Suppressor macrophage treated with lipopolysaccharide for 4 hours (primary cell): ENCODE data around the gene RNF215.
"Not testable (repeated sequence)": the region's sequence is repeated elsewhere in the genome, so short reads cannot be mapped to it uniquely, and the experiment has no call there.

Experiments used
- DNase-seq: peaks from one replicate; pipeline ENCODE4 v3.0.0-alpha.2; 2020

RNF215 gene

DNA sequence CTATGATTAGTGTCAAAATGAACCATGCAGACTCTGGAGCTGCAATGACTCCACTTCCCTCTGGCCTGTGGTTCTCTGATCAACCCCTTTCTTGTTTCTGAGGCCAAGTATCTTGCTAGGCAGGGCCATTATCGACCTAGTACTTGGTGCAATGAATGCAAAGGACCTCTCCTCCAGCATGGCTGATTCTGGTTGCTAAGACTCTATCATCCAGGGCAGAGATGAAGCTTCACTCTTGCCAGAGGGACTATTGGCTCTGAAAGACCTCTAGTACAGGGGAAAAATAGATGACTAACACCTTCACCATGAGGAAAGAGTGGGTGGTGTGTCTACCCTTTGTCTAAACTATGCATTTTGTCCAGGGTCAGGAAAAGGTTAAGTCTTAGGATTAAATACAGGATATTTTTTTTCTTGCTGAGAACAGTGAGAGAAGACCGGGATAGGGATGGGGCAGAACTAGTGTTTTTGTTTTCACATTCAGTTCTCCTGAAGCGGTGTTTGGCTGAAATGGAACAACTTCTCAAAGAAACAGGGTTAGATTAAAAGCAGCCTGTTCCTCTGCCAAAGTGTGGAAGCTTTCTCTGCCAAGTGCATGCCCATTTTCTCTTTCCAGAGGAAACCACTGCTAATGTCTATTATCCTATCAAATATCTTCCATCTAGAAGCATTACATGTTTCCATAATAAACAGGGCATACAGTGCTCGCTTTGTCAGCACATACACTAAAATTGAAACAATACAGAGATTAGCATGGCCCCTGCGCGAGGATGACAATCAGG lies 33.3 kb upstream of the RNF215 start:
- peak; percentile 41 for DNase-seq

DNA sequence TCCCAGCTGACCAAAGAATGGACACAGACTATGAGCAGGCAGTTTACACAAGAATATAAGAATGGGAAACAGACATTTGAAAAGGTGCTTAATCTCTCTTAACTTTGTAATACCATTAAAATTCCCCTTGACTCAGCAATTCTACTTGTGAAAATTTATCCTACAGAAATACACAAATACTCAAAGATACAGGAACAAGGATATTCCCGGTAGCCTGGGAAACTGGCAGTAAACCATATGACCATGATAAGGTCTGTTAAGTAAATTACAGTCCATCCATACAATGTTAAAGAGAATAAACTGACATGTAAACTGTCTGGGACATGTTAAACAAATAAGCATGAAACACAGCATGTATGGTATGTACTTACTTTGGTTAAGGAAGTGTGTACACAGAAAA lies 29.6 kb upstream of the RNF215 start:
- no peak for DNase-seq

DNA sequence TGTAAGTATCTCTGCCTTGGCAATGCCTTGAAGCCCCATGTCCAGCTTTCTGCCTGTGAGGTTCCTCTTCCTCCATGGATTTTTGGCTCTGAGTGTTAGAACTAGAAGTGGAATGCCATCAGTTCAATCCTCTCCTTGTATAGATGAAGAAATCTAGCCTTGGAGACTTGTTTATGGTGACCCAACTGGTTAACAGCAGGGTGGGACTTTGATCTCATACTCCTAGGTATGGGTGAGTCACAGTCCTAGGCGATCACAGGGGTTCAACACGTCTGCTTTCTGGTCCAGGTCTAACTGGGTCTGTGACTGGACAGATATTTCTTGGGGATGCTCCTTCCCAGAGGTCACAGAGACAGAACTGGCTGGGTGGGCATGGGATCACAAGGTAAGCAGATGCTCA lies 29.2 kb upstream of the RNF215 start:
- no peak for DNase-seq

DNA sequence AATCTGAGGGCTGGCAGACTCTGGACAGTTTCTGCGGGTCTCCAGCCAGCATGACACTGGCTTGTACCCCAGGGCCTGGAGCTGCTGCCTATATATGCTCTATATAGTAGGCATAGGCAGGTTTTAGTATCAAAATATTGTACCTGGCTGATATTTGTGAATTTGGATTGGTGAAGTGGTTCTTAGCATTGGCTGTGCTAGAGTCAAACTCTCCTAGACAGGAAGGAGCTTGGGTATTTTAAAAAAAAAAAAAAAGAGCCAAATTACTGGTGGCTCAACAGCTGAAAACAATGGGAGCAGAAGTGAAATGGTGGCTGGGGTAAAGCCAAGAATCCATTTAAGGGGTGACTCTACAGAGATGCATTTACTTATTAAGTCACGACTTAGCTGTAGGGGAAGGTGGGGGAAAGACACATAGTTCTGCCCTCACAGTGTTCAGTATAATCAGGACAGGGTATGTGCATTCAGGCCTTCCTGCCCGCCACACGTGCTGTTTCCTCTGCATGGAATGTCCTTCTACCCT lies 27.4 kb upstream of the RNF215 start:
- no peak for DNase-seq

DNA sequence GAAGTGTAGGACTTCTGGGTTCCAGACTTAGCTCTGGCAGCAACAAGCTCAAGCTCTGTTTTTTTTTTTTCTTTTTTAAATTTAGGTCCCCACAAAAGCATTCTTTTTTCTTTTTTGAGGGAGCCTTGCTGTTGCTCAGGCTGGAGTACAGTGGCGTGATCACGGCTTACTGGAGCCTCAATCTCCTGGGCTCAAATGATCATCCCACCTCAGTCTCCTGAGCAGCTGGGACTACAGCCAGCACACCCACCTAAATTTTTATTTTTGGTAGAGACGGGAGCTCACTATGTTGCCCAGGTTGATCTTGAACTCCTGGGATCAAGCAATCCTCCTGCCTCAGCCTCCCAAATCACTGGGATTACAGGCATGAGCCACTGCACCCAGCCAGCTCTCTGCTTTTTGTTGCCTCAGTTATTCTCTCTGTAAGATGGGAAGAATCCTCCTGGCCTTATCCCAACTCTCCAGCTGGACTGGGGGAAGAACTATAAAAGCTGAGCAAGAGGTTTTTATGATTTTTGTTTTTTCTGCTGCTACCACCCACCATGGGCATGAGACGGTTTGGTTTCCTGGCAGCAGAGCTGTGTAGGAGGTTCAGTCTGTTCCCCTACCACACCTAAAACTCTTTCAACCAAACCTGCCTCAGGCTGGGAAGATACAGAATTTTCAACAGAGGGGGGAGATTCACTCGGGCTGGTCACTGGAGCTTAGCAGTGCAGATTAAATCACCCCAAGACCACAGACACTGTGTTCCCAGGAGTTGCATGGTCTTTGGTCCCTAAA lies 26.7 kb upstream of the RNF215 start:
- no peak for DNase-seq

DNA sequence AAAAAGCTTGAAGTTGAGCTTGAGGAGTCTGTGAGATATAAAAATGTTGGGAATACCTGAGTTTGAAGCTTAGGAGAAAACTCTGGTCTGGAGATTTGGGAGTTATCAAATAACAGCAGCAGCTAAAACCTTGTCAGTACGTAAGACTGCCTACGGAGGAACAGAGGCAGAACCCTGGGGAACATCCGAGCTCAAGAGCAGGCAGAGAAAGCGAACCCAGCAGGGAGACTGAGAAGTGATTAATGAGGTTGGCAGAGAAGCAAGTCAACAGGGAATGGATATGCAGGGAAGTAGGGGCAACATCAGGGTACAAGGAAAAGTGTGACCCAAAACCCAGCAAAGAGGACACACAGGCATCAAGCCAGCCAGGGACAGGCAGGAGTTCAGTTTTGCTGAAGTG lies 25.8 kb upstream of the RNF215 start:
- DNase-seq: no peak

DNA sequence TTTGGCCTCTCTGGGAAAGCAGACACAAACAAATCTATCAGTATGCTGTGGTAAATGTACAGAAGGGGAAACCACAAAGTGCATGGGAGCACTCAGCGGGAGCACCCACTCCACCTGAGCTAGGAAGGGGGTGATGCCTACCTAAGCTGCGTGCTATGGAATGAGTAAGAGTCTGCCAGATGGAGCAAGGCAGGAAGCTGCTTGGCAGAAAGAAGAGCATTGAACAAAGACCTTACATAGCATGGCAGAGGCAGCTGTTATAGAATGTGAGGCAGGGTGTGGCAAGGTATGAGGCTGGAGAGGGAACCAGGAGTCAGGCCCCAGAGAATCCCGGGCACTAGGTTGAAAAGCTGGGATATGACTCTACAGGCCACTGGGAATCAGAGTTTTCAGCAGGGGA lies 24.6 kb upstream of the RNF215 start:
- DNase-seq: no peak

DNA sequence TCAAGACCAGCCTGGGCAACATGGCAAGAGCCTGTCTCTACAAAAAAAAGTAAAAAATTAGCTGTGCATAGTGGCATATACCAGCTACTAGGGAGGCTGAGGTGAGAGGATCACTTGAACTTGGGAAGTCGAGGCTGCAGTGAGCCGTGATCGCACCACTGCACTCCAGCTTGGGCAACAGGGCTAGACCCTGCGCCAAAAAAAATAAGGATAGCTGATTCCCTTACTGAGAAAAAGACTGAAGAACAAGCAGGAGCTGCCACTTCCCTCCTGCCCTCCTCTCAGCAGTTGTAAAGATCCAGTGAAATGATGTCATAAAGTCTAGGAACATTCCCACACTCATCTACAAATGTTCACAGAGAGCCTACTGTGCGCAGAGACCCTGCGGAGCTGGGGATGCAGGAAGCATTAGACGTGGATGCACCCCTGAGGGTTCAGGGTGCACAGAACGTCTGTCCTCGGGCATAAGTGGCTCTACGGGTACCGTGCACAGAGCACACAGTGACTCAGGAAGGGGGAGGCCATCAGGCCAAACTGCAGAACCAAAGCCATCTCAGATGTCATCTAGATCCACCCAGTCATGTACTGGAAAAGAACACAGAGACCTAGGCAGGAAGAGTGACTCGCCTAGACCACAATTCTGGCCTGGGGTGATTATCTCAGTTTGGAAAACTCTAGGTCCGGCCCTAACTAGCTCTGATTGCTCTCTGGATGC lies 21.3 kb upstream of the RNF215 start:
- DNase-seq: no peak

DNA sequence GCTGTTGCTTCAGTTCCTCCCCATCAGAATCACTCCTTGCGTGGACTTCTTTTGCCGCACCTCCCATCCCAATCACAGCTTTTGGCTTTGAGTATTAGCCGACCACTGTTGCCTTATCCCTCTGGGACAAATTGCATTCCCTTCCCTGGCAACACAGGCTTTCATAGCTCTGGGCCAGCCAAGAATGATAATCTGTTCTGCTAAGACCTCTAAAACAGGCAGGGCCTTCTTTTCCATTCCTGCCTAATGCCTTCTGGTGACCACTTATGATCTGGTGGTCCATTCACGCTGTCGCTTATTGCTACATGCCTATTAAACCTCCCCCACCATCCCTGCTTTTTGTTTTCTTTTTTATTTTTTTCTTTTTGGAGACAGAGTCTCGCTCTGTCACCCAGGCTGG lies 19.2 kb upstream of the RNF215 start:
- no peak for DNase-seq

DNA sequence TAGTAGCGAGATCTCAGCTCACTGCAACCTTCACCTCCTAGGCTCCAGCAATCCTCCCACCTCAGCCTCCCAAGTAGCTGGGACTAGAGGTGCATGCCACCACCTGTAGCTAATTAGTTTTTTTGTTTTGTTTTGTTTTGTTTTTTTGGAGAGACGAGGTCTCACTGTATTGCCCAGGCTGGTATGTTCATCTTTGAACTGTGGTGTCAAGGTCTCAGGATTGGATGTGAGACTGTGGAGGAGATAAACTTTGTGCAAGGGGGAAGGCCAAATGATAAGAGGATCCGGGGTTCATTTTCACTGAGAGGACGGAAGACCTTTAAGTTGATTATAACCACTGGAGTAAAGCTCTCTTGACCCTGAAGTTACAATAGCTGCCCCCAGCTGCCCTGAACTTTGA lies 18.5 kb upstream of the RNF215 start:
- DNase-seq: no peak

DNA sequence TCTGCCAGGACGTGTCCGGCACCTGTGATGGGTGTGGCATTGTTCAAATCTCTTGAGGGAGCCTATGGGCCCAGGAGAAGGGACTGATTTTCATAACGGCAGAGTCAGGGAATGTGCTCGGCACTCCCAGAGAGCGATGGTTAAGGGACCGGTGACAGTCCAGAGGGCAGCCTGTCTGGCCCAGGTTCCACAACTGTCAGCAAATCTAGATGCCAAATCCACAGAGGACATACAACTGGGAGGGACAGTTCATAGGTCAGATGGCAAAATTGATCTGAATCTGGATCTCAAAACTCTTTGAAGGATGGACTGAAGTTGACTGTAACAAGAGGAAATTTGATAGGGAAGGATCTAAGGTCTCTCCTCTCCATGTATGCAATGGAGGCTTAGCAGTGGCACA lies 17.1 kb upstream of the RNF215 start:
- no peak for DNase-seq

DNA sequence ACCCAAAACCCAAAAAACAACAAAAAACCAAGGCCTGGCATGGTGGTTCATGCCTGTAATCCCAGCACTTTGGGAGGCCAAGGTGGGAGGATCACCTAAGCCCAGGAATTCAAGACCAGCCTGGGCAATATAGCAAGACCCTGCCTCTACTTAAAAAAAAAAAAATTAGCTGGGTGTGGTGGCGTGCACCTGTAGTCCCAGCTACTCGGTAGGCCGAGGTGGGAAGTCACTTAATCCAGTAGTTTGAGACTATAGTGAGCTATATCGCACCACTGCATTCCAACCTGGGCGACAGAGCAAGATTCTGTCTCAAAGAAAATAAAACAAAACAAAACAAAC lies 15.5 kb upstream of the RNF215 start:
- not testable (repeated sequence) for DNase-seq

DNA sequence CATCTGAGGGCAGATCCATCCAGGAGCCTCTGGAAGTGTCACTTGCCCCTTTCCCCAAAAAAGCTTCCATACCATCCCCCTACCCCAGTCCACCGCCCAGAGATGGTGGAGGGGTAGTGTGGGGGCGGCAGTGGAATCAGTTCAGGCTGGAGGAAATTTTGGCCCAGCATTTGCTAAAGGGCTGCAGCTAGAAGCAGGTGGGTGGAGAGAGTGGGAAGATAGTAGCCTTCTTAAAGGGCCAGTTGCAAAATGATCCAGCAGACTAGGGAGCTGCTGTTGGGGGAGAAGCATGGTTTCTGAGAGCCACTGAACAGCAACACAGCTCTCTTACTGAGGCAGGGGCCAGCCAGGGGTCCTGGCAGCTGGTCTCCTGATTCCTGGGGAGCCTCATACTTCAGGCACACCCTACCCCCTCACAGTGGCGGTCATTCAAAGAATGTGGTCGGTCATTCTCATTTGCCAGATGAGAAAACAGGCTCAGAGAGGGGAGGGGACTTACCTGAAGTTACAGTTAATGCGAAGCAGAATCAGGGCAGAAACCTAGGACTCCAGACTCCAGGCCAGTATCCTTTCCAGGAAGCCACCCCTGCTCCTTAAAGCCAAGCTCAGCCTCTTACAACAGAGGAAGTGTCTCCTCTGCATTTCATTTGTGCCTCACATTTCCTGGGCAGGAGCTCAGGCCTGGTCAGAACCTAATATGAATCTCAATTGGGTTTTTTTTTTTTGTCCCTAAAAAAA lies 15.0 kb upstream of the RNF215 start:
- no peak for DNase-seq

DNA sequence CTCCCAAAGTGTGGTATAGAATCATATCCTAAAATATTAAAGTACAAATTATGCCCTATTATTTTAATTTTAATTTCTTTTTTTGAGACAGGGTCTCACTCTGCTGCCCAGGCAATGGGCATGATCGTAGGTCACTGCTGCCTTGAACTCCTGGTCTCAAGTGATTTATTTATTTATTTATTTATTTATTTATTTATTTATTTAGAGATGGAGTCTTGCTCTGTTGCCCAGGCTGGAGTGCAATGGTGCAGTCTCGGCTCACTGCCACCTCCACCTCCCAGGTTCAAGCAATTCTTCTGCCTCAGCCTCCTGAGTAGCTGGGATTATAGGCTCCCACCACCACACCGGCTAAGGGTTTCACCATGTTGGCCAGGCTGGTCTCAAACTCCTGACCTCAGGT lies 13.8 kb upstream of the RNF215 start:
- not testable (repeated sequence) for DNase-seq

DNA sequence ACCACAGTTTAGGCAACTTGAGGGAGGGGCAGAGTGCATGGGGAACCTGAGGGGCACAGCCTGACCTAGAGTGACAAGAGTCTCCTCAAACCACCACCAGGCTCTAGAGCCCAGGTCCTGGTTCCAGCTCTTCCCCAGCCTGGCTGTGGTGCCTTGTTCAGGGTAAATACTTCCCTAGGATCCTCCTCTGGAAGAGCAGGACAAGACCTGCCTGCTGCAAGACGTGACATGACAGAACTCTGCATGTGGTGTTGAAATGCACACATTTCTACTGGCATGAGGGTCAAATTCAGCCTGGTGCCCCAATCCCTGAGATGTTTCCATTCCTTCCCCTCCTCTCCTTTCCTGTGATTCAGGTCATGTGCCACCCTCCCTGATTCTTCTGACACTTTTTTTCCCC lies 12.9 kb upstream of the RNF215 start:
- no peak for DNase-seq

DNA sequence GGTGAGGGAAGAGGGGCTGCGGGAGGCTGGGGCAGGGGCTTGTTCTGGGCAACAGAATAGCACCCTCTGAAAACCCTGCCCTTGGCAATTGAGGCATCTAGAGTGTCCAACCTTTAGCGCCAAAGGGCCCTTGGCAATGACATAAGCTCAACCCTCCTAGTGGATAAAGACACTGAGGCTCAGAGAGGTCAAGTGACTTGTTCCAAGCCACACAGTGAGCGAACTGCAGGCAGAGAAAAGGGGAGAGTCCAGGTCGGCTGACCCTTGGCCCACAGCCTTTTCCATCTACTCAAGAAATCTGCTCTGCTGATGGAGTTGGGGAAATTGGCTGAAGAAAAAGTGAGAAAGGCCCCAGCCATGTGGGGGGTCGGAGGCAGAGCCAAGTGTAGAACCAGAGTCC lies 12.5 kb upstream of the RNF215 start:
- DNase-seq: no peak

DNA sequence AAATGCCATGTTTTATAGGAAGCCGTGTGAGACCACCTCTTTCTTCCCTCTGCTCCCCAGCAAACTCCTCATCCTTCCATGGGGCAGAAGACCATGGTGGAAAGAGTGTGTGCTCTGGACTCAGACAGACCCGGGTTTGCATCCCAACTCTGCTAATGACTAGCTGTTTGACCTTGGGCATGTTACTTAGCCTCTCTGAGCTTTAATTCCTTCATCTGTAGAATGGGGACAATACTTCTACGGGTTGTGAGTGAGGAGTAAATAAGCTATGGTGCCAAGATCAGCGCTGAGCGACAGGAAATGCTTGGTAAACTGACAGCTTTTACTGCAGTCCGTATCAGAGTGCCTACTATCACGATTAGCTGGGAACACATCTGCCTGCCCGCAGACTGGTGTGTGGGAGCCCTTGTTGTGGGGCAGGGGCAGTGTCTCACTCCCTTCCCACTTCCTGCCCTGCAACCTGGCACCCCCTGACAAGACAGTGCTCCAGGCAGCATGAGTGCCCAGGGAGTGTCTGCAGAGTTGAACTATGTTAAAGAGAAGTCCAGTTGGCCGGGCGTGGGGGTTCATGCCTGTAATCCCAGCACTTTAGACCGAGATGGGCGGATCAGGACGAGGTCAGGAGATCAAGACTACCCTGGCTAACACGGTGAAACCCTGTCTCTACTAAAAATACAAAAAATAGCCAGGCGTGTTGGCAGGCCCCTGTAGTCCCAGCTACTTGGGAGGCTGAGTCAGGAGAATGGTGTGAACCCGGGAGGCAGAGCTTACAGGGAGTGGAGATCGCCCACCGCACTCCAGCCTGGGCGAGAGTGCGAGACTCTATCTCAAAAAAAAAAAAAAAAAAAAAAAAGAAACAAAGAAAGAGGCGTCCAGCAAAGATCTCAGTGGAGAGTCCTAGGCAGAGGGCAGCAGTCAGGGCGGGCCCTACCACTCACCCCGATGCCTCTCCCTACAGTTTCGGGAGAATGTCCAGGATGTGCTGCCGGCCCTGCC lies 11.8 kb upstream of the RNF215 start:
- DNase-seq: no peak

DNA sequence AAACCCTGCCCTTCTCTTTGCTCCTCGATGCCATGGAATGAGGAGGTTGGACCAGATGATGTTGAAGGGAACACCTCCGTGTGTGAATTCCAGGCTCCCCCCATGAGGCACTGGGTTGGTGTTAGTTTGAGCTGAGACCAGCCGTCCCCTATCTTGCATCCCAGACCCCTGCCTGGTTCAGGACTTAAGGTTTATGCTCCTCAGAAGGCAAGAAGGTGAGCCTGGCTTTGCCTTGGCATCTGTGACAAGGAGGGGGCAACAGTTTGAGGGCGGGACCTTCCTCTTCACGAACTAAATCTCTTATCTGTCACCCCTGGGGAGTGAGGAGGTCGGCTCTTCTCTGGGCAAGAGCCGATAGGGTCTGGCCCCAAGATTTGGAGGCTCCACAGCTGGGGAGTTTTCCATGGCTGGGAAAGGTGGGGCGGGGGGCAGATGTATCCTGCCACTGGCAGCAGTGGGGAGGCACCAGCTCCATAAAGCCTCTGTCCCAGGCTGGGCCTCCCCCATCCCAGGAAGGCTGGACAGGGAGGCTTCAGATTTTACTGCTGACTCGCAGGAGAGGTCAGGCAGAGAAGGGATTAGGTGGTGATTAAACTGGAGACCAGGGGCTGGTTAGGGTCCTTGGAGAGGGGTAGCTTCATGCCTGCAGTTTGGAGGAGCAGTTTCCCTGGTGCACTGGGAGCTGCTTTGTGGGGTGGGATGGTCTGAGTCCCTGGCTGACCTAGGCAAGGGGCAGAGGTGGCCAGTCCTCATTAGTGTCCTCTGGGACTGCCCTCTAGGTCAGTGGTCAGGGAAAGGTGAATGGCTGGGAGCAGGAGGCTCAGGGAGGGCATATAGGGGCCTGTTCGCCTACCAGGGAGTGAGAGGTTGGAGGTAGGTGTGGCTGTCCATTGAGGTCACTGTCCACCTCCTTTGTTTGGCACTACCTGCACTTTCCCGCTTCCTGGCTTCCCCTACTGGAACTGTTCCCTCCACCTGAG lies 10.7 kb upstream of the RNF215 start:
- DNase-seq: no peak

DNA sequence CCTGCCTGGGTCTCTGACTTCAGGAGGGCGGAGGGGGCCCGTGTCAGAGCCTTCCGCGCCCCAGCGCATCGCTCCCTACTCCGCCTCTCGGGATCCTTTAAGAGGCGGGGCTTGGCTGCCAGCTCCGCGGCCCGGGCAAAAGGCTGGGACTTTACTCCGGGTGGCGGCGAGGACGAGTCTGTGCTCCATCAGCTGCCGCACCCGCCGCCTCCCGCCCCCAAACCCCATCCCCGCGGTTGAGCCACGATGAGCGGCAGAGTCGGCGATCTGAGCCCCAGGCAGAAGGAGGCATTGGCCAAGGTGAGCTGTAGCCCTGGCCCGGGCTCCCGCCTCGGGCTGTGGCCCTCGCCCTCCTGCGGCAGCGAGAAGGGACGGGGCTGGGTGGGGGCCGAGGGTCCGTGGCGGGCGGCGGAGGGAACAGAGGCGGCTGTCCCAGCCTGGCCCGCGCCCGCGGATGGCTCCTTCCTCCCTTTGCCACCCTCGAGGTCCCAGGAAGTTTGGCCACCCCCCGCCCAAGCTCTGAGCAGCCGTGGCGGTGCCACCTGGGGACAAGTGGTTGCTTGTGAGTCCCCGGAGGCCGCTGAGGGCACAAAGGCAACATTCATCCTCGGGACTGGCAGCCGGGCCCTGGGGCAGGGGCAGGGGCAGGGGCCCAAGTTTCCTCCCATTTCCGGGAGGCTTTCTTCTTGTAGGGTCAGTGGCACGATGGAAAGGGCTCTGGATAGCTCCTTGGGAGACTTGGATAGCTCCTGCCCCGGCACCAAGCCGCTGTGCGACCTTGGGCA lies 9.9 kb upstream of the RNF215 start, which contains the start of gene SEC14L2:
Gene SEC14L2, plus strand, starts transcription at position 148 of the 785 bp plus-strand sequence. Its CDS starts 99 bp downstream, at position 247.
- DNase-seq: peak; percentile 46
